GDM1 (cell line): ENCODE results near the gene CHODL.

ENCODE experiments used
- DNase-seq: peaks from one replicate; lab custom pipeline; 2025; lab: John Stamatoyannopoulos, UW

CHODL gene, protein sequence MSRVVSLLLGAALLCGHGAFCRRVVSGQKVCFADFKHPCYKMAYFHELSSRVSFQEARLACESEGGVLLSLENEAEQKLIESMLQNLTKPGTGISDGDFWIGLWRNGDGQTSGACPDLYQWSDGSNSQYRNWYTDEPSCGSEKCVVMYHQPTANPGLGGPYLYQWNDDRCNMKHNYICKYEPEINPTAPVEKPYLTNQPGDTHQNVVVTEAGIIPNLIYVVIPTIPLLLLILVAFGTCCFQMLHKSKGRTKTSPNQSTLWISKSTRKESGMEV

GRCh38 chr21:18244671-18245463, at the start of gene CHODL:
CHODL (plus strand) TSS chr21:18244833; CDS start chr21:18245224, 391 bp downstream.
- no peak for DNase-seq

- no peak for DNase-seq
Measured at GRCh38 chr21:18204931-18205330, 39.7 kb upstream of the CHODL start.

DNA sequence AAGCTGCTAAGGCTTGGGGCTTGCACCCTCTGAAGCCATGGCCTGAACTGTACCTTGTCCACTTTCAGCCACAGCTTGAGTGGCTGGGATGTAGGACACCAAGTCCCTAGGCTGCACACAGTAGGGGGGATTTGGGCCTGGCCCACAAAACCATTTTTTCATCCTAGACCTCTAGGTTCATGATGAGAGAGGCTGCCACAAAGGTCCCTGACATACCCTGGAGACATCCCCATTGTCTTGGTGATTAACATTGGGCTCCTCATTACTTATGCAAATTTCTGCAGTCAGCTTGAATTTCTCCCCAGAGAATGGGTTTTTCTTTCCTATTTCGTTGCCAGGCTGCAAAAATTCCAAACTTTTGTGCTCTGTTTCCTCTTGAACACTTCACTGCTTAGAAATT, 26.3 kb upstream of the CHODL start:
- no peak for DNase-seq

DNA sequence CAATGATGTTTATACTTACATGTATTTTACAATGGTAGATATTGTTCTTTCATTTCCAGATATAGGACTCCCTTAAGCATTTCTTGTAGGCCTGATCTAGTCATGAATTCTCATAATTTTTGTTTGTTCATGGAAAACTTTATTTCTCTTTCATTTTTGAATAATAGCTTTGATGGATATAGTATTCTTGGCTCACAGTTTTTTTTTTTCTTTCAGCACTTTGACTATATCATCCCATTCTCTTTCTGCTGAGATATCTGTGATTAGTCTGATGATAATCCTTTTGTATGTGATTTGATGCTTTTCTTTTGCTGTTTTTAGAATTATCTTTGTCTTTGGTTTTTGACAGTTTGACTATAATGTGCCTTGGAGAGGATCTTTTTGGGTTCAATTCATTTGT, 24.1 kb upstream of the CHODL start:
- DNase-seq: no peak

- no peak for DNase-seq
Measured at GRCh38 chr21:18222346-18222745, 22.3 kb upstream of the CHODL start.

GRCh38 chr21:18228060-18228739, 16.4 kb upstream of the CHODL start:
- DNase-seq: no peak

- DNase-seq: no peak
Measured at GRCh38 chr21:18235545-18235944, 9.1 kb upstream of the CHODL start.

DNA sequence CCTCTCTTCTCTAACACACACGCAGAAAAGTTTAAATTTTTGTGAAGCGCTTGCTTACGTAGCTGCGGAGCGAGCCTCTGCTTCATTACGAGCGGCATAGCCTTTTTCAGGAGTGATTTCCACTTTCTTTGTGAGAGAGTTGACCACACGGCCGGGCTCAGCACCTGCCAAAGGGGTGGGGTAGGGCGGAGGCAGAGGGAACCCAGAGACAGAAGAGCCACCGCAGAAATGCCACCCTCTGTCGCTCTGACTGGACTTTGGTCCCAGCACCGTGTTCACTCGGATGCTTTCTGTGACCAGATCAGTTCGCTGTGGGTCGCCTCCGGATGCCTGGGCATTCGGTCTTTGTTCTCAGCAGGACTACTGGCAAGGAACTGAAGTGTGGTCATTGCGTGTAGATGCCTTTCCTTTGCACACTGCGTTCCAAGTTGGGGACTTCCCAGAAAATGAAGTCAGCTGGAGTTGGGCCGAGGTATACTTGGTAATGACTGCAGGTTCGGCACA, 883 bp downstream of the CHODL start:
- DNase-seq: no peak

- no peak for DNase-seq
Measured at GRCh38 chr21:18248171-18248570, 3.5 kb downstream of the CHODL start.

DNA sequence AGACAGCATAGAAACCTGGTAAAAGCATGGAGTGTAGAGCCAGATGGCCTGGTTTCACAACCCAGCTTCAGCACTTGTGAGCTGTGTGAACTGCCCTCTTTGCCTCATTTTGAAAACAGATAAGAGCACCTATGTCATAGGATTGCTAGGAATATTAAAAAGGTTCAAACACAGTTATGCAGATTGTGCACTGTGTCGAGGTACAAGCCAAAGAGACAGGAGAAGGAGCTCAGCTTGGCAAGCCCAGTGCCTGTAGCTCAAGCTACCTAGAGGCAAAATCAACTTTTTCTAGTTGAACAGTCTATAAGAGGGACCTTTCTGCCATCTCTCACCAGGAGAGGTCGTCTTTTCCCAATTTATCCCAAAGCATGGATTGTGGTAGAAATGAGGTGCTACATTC, 5.0 kb downstream of the CHODL start:
- no peak for DNase-seq

GRCh38 chr21:18251065-18251464, 6.4 kb downstream of the CHODL start:
- no peak for DNase-seq

GRCh38 chr21:18252256-18252655, 7.6 kb downstream of the CHODL start:
- no peak for DNase-seq

GRCh38 chr21:18252680-18253079, 8.0 kb downstream of the CHODL start:
- DNase-seq: no peak

DNA sequence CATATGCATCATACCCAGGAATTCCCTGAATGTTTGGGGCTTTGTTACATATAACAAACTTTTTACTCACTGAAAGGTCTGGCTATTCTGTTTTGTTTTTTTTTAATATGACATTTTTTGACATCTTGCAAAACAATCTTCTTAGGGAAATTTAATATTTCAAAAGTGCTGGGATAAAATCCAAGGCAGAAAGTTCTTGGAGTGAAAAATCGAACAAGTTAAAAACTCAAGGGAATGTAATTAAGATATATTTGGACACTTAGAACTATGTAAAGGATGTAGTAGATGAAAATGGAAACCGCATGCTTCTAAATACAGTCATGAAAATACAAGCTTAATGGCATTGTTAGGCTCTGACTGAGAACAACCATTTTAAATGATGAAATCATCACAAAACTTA, 8.6 kb downstream of the CHODL start:
- DNase-seq: no peak

- DNase-seq: no peak
Measured at GRCh38 chr21:18253799-18254198, 9.2 kb downstream of the CHODL start.

- DNase-seq: no peak
Measured at GRCh38 chr21:18265944-18266343, 21.3 kb downstream of the CHODL start.

GRCh38 chr21:18267496-18267895, 22.9 kb downstream of the CHODL start:
- DNase-seq: no peak

DNA sequence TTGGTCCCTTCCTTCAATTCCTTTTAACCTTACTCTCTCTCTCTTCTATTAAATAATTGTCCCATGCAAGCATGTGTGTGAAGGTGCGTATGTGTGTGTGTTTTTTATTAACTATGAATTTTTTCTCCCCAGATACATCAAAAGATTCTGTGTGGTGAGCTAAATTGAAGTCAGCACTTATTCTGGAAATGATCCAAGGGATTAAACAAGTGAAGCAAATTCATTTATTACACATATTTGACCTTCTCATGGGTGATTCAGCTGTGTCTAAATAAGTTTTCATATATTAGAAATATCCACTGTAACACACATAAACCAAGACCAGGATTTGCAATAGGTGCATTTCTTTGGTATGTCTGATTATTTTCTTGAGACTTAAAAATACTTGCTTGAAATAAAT, 24.3 kb downstream of the CHODL start:
- DNase-seq: no peak

GRCh38 chr21:18269856-18270255, 25.2 kb downstream of the CHODL start:
- no peak for DNase-seq

DNA sequence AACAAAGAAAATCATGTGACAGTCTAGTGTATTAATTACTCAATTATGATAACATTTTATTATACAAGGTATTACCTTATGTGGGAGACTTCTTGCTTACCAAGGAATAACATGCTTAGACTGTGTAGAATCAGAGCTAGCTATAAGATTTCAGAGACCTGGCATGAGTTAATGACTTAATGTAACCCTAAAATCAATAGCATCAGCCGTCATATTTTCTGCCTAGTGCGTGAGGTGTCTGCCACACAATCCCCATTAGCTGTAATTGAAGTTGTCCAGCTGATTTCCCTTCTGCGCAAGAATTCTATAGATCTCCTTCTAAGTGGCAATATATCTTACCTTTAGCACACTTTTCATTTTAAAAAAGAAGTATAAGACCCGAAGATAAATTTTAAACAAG, 28.8 kb downstream of the CHODL start:
- DNase-seq: no peak

DNA sequence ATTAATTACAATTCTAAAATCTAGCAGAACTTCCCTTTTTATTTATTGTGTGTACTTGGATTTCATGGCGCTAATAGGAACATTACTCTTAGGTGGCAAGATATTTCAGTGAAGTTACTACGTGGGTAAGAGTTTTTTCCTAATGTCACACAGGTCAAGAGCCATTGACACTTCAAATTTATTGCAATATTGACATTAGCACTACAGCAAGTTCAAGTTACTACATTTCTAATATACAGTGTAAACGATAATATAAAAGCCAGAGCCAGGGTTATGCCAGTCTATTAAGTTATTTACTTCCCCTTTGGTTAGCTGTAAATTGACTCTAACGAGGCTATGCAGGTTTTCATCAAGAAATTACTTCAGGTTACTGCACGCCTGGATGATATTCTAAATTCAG, 29.7 kb downstream of the CHODL start:
- no peak for DNase-seq

DNA sequence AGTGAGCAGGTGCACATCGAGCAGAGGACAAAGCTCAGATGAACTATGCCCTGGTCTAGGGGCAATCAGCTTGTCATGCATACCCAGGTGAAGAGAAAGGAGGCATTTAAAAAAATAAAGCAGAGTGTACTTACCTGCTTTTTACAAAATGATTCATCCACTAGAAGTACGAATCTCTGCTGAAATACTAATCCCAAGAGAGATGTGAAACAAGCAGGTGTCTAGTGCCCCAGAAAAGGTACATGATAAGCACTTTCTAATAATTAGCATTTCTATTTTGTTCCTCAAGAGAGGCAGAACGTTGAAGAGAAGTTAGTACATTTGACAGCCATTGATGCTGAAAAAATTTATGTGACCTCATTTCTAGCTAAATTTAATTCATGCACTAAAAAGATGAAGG, 31.1 kb downstream of the CHODL start:
- DNase-seq: no peak

GRCh38 chr21:18285379-18285778, 40.7 kb downstream of the CHODL start:
- no peak for DNase-seq
